Immature natural killer cell (primary cell): ENCODE results near the gene NDUFA11. TPM values are rescaled to one million over a fixed set of nuclear protein-coding genes. Genes with fewer than 3 reads are reported as not detected.
A peak's percentile ranks its signal among the peaks of the same experiment; 100 is the strongest.
"Not testable (repeated sequence)": the region's sequence is repeated elsewhere in the genome, so short reads cannot be mapped to it uniquely, and the experiment has no call there.

Experiments used
- DNase-seq, 3 donors: peaks; one replicate each; pipeline ENCODE4 v3.0.0; 2022; ENCODE audit warnings: mixed read lengths in 1 of 3
- H3K27ac Mint-ChIP-seq, 6 donors: one replicate each; pipeline ENCODE4 v1.8.0; 2020; ENCODE audit warnings: mixed read lengths in 6 of 6, mild to moderate bottlenecking in 5 of 6, inconsistent platforms in 4 of 6, moderate library complexity in 3 of 6
- H3K27me3 Mint-ChIP-seq, 3 donors: one replicate each; pipeline ENCODE4 v1.8.0; 2020 to 2021; ENCODE audit warnings: low read depth in 3 of 3, mild to moderate bottlenecking in 3 of 3, mixed read lengths in 3 of 3, moderate library complexity in 3 of 3, inconsistent platforms in 1 of 3
- H3K36me3 Mint-ChIP-seq, 3 donors: one replicate each; pipeline ENCODE4 v1.8.0; 2020; ENCODE audit warnings: mixed read lengths in 3 of 3, inconsistent platforms in 2 of 3, mild to moderate bottlenecking in 2 of 3
- H3K4me1 Mint-ChIP-seq, 2 donors: one replicate each; pipeline ENCODE4 v1.8.0; 2020; ENCODE audit warnings: inconsistent platforms in 2 of 2, mild to moderate bottlenecking in 2 of 2, mixed read lengths in 2 of 2, moderate library complexity in 1 of 2
- H3K4me3 Mint-ChIP-seq, 5 donors: one replicate each; pipeline ENCODE4 v1.8.0; 2020; ENCODE audit warnings: mild to moderate bottlenecking in 5 of 5, mixed read lengths in 5 of 5, inconsistent platforms in 3 of 5, moderate library complexity in 3 of 5
- H3K9me3 Mint-ChIP-seq, 6 donors: one replicate each; pipeline ENCODE4 v1.8.0; 2020; ENCODE audit warnings: mild to moderate bottlenecking in 6 of 6, mixed read lengths in 6 of 6, inconsistent platforms in 4 of 6, moderate library complexity in 3 of 6
- polyA plus RNA-seq, 3 donors: library from polyadenylated mRNA; unstranded; fragments of 300-500 nt; fragmentation: Illumina TruSeq; gene quantifications; one replicate each; pipeline ENCODE4 v1.2.3, GENCODE V29; 2021

NDUFA11 gene
- polyA plus RNA-seq, 3 donors from 2014 or later, result 329 to 666 (median 378) TPM

- not testable (repeated sequence) for H3K4me3 Mint-ChIP-seq, H3K36me3 Mint-ChIP-seq, H3K4me1 Mint-ChIP-seq, H3K27me3 Mint-ChIP-seq, DNase-seq, H3K27ac Mint-ChIP-seq, H3K9me3 Mint-ChIP-seq
Observed at GRCh38 chr19:5883157-5883873, 20.3 kb downstream of the NDUFA11 start.

- Mint-ChIP-seq H3K27me3 (peaks cover 1 to 4% (median 2%) of the 10 kb centered on the region in 3 donors), H3K4me3 (no peak overlapping the region), H3K27ac (no peak overlapping the region), H3K36me3 (no peaks in the 10 kb centered on the region), H3K9me3 (no peaks in the 10 kb centered on the region), H3K4me1 (no peaks in the 10 kb centered on the region)
- no peak for DNase-seq
Observed at GRCh38 chr19:5882421-5882968, 21.1 kb downstream of the NDUFA11 start.

GRCh38 chr19:5881543-5882299, 21.9 kb downstream of the NDUFA11 start:
- Mint-ChIP-seq H3K27ac (no peak overlapping the region), H3K36me3 (no peaks in the 10 kb centered on the region), H3K4me1 (no peaks in the 10 kb centered on the region), H3K4me3 (no peak overlapping the region), H3K9me3 (no peaks in the 10 kb centered on the region), H3K27me3 (peaks cover 1 to 4% (median 2%) of the 10 kb centered on the region in 3 donors)
- no peak for DNase-seq

- Mint-ChIP-seq H3K27me3 (peaks cover 1 to 4% (median 2%) of the 10 kb centered on the region in 3 donors), H3K4me1 (no peaks in the 10 kb centered on the region), H3K36me3 (no peaks in the 10 kb centered on the region), H3K9me3 (no peaks in the 10 kb centered on the region), H3K27ac (no peak overlapping the region), H3K4me3 (no peak overlapping the region)
- DNase-seq, result no peak
Observed at GRCh38 chr19:5880604-5881078, 22.9 kb downstream of the NDUFA11 start.

GRCh38 chr19:5880196-5880595, 23.4 kb downstream of the NDUFA11 start:
- Mint-ChIP-seq H3K27me3 (peaks cover 1 to 4% (median 2%) of the 10 kb centered on the region in 3 donors), H3K4me3 (no peak overlapping the region), H3K36me3 (no peaks in the 10 kb centered on the region), H3K4me1 (no peaks in the 10 kb centered on the region), H3K9me3 (no peaks in the 10 kb centered on the region), H3K27ac (no peak overlapping the region)
- no peak for DNase-seq

GRCh38 chr19:5877882-5878281, 25.7 kb downstream of the NDUFA11 start:
- H3K27ac Mint-ChIP-seq, result no peak overlapping the region
- no peaks in the 10 kb centered on the region for H3K36me3 Mint-ChIP-seq
- peaks cover 1 to 2% (median 2%) of the 10 kb centered on the region in 3 donors for H3K27me3 Mint-ChIP-seq
- no peak overlapping the region for H3K4me3 Mint-ChIP-seq
- no peaks in the 10 kb centered on the region for H3K9me3 Mint-ChIP-seq
- DNase-seq, result no peak
- H3K4me1 Mint-ChIP-seq, result no peaks in the 10 kb centered on the region

GRCh38 chr19:5877427-5877826, 26.2 kb downstream of the NDUFA11 start:
- H3K27me3 Mint-ChIP-seq, result peaks cover 1 to 2% (median 2%) of the 10 kb centered on the region in 3 donors
- no peaks in the 10 kb centered on the region for H3K9me3 Mint-ChIP-seq
- H3K27ac Mint-ChIP-seq, result no peak overlapping the region

GRCh38 chr19:5874496-5874895, 29.1 kb downstream of the NDUFA11 start:
- not testable (repeated sequence) for DNase-seq, H3K4me1 Mint-ChIP-seq, H3K36me3 Mint-ChIP-seq, H3K9me3 Mint-ChIP-seq, H3K4me3 Mint-ChIP-seq, H3K27me3 Mint-ChIP-seq
- peak overlapping the region in 1 of 6 donors; percentile 71 for H3K27ac Mint-ChIP-seq

More at GRCh38 chr19:5877427-5877826, 26.2 kb downstream of the NDUFA11 start:
- H3K36me3 Mint-ChIP-seq, result no peaks in the 10 kb centered on the region
- DNase-seq, result no peak
- no peak overlapping the region for H3K4me3 Mint-ChIP-seq
- no peaks in the 10 kb centered on the region for H3K4me1 Mint-ChIP-seq

GRCh38 chr19:5873617-5874199, 29.9 kb downstream of the NDUFA11 start:
- Mint-ChIP-seq H3K4me1 (no peaks in the 10 kb centered on the region), H3K27me3 (peaks cover 0 to under 1% (median 0%) of the 10 kb centered on the region in 3 donors), H3K9me3 (no peaks in the 10 kb centered on the region), H3K36me3 (no peaks in the 10 kb centered on the region), H3K27ac (no peak overlapping the region), H3K4me3 (no peak overlapping the region)
- no peak for DNase-seq

GRCh38 chr19:5870986-5871394, 32.6 kb downstream of the NDUFA11 start:
- H3K27me3 Mint-ChIP-seq, result peaks cover 1 to 3% (median 1%) of the 10 kb centered on the region in 3 donors
- no peak overlapping the region for H3K4me3 Mint-ChIP-seq
- no peaks in the 10 kb centered on the region for H3K9me3 Mint-ChIP-seq
- H3K4me1 Mint-ChIP-seq, result peaks cover 1% of the 10 kb centered on the region in 2 donors
- peak overlapping the region in 1 of 6 donors; percentile 23 for H3K27ac Mint-ChIP-seq
- no peaks in the 10 kb centered on the region for H3K36me3 Mint-ChIP-seq
- no peak for DNase-seq

GRCh38 chr19:5867201-5868136, 36.1 kb downstream of the NDUFA11 start:
- no peak overlapping the region for H3K4me3 Mint-ChIP-seq
- DNase-seq, result no peak
- no peaks in the 10 kb centered on the region for H3K9me3 Mint-ChIP-seq
- H3K27me3 Mint-ChIP-seq, result peaks cover 7 to 13% (median 12%) of the 10 kb centered on the region in 3 donors
- H3K4me1 Mint-ChIP-seq, result peaks cover 18 to 21% of the 10 kb centered on the region in 2 donors
- peak overlapping the region in 5 of 6 donors; percentile 75 to 93 (median 86) for H3K27ac Mint-ChIP-seq
- H3K36me3 Mint-ChIP-seq, result no peaks in the 10 kb centered on the region

GRCh38 chr19:5865772-5866171, 37.8 kb downstream of the NDUFA11 start:
- no peaks in the 10 kb centered on the region for H3K9me3 Mint-ChIP-seq
- peaks cover 18 to 21% of the 10 kb centered on the region in 2 donors for H3K4me1 Mint-ChIP-seq
- H3K27me3 Mint-ChIP-seq, result peaks cover 7 to 14% (median 13%) of the 10 kb centered on the region in 3 donors
- H3K36me3 Mint-ChIP-seq, result no peaks in the 10 kb centered on the region
- peak overlapping the region; percentile 83 to 99 (median 96) for H3K27ac Mint-ChIP-seq
- peak; percentile 55 to 85 (median 76) for DNase-seq
- peak overlapping the region; percentile 62 to 88 (median 75) for H3K4me3 Mint-ChIP-seq
